ENCODE data around the gene TERC.

Gene TERC

DNA sequence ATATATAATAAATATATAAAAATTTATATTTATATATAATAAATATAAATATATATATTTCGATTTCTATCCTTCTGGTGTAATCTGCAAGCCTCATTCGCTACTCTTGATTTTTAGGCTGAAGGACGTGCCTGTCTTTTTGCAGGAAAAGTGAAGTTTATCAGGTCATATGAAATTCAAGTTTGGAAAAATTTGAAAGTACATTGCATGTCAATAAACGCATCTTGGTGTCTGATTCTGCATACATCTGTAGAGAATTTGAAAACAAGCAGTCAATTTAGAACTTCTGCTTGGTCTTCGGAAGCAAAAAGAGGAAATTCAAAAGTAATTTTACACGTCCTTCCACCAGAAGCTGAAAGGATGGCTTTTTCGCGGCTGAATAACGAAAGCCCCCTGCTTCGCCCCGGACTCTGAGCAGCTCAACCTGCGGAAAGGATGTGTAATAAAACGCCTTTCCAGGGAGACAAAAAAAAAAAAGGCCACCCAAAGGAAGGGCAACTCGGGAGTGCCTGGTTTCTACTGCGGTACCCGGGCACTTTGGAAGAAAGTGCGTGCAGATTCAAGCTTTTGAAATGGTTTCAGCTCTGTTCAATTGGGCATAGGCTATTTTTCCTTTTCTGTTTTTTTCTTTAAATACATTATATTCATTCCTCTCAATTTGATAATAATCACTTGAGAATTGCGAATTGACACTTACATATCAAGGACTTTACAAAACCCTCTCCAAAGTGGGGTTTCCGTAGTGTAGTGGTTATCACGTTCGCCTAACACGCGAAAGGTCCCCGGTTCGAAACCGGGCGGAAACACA is 6.8 kb upstream of the TERC start:
- no CpG with 5 or more reads among the region's 27 CpGs for WGBS (ENCODE audit: insufficient coverage, insufficient read length)
- H3K36me3 ChIP-seq (ENCODE audit: control insufficient read depth, insufficient read depth, low read length), result no peaks in the 10 kb centered on the region
- peak; percentile 33 for DNase-seq (ENCODE audit: low read depth, low spot score)
- H3K4me1 ChIP-seq (ENCODE audit: control insufficient read depth, insufficient read depth, low read length), result no peaks in the 10 kb centered on the region
- H3K27me3 ChIP-seq (ENCODE audit: control insufficient read depth, insufficient read depth, low read length), result no peaks in the 10 kb centered on the region
- peak overlapping the region; percentile 70; the same call in 1 of the 2 replicates for H3K4me3 ChIP-seq (ENCODE audit: low read length)
- no peak overlapping the region for H3K27ac ChIP-seq (ENCODE audit: low read length)
- H3K9me3 ChIP-seq (ENCODE audit: control insufficient read depth, insufficient read depth, low read length), result no peaks in the 10 kb centered on the region

DNA sequence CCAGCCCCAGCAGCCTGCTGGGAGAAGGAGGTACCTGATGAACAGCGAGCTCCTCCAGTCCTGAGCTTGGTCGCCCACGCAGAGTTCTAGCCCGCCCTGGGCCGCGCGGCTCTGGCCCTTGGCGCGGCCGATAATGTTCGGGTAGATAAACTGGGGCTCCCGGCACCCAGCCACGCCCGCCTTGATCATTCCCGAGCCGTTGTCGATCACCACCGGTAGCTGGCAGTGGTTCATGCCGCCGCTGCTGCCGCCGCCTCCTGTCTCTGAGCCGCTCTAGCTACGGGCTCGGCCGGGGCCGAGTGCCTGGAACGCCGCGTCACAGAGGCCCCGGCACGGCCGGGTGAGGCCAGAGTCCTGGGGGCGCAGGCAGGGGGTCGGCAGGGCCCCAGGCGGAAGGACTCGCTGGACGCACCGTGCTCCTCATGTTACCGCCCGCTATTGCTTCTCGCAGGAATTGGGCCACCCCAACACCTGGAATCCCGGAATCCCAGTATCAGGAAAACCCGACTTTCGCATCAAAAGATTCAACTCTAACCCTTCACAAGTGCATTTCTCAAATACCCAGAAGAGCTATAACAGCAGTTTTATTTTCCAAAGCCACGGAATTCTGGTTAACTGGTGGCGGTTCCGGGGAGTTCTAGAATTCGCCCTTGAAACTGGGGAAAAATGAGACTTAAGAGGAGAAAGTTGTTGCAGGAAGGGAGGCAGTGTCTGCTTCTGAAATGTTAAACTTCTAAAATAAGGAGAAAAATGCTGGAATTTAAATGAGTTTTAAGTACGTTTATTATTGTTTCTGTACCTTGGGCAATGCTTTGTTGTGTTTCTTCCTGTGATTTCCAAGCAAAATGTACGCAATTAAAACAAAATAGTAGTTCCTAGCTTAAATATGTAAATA is 4.7 kb upstream of the TERC start, which contains the start of gene ACTRT3:
TSS of gene ACTRT3 (minus strand) at position 275 of the 895 bp plus-strand sequence. CDS start at position 234, 41 bp downstream.
- no CpG with 5 or more reads among the region's 51 CpGs for WGBS (ENCODE audit: insufficient coverage, insufficient read length)
- H3K27ac ChIP-seq (ENCODE audit: low read length), result no peak within 1 kb of the TSS
- no peaks in the 10 kb centered on the region for H3K9me3 ChIP-seq (ENCODE audit: control insufficient read depth, insufficient read depth, low read length)
- H3K4me3 ChIP-seq (ENCODE audit: low read length), result peak within 1 kb of the TSS; percentile 55; the same call in 1 of the 2 replicates
- no peaks in the 10 kb centered on the region for H3K36me3 ChIP-seq (ENCODE audit: control insufficient read depth, insufficient read depth, low read length)
- no peaks in the 10 kb centered on the region for H3K4me1 ChIP-seq (ENCODE audit: control insufficient read depth, insufficient read depth, low read length)
- no peaks in the 10 kb centered on the region for H3K27me3 ChIP-seq (ENCODE audit: control insufficient read depth, insufficient read depth, low read length)
- peak; percentile 45 for DNase-seq (ENCODE audit: low read depth, low spot score)

DNA sequence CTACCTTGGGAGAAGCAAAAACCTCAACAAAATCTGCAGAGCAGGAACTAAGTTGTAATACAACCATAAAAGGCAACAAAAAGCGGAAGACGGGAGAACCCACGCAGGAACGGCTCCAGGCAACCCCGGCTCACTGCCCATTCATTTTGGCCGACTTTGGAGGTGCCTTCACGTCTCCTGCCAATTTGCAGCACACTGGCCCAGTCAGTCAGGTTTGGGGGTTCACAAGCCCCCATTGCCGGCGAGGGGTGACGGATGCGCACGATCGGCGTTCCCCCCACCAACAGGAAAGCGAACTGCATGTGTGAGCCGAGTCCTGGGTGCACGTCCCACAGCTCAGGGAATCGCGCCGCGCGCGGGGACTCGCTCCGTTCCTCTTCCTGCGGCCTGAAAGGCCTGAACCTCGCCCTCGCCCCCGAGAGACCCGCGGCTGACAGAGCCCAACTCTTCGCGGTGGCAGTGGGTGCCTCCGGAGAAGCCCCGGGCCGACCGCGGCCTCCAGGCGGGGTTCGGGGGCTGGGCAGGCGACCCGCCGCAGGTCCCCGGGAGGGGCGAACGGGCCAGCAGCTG is 463 bp downstream of the TERC start:
- Histone ChIP-seq H3K36me3 (ENCODE audit: control insufficient read depth, insufficient read depth, low read length) (no peaks in the 10 kb centered on the region), H3K27me3 (ENCODE audit: control insufficient read depth, insufficient read depth, low read length) (no peaks in the 10 kb centered on the region), H3K27ac (ENCODE audit: low read length) (no peak overlapping the region), H3K4me1 (ENCODE audit: control insufficient read depth, insufficient read depth, low read length) (no peaks in the 10 kb centered on the region), H3K4me3 (ENCODE audit: low read length) (peak overlapping the region; percentile 95), H3K9me3 (ENCODE audit: control insufficient read depth, insufficient read depth, low read length) (no peaks in the 10 kb centered on the region)
- DNase-seq (ENCODE audit: low read depth, low spot score), result no peak
- no CpG with 5 or more reads among the region's 46 CpGs for WGBS (ENCODE audit: insufficient coverage, insufficient read length)

DNA sequence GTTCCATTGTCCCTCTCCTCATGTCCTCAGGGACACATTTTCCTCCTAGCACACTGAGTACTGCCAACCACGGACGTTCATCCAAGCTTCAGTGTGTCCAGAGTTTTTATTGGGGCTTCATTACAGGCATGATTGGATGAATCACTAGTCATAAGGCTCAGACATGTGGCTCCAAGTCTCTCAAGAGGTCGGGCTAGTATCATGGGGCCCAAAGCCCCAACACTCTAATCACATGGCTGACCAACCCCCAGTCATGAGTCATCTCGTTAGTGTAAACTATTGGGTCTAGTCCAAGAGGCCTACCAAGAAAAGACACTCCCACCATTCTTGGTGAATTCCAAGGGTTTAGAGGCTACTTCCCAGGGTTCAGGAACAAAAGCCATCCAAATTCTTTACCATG is 4.4 kb downstream of the TERC start:
- no peak overlapping the region for H3K4me3 ChIP-seq (ENCODE audit: low read length)
- H3K9me3 ChIP-seq (ENCODE audit: control insufficient read depth, insufficient read depth, low read length), result no peaks in the 10 kb centered on the region
- H3K4me1 ChIP-seq (ENCODE audit: control insufficient read depth, insufficient read depth, low read length), result no peaks in the 10 kb centered on the region
- no peak for DNase-seq (ENCODE audit: low read depth, low spot score)
- H3K36me3 ChIP-seq (ENCODE audit: control insufficient read depth, insufficient read depth, low read length), result no peaks in the 10 kb centered on the region
- H3K27me3 ChIP-seq (ENCODE audit: control insufficient read depth, insufficient read depth, low read length), result no peaks in the 10 kb centered on the region
- no peak overlapping the region for H3K27ac ChIP-seq (ENCODE audit: low read length)
- WGBS (ENCODE audit: insufficient coverage, insufficient read length), result no CpG with 5 or more reads among the region's 4 CpGs

DNA sequence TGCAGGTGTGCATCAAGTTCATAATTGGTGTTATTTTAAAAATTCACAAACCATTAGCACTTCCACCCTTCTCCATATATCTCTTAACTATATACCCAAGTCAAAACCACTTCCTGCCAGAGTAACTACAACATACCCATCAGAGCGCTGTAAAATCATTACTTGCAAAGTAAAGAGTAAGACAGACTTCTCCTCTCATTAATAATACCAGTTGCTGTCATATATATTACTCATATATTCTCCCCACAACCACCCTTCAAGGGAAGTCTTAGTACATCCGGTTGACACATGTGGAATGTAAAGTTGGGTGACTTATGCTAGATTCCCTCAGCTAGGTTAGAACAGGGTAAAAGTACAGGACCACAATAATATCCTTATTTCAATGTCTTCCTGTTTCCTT is 5.6 kb downstream of the TERC start:
- 100% methylated on average over 1 of the region's 2 CpGs for WGBS (ENCODE audit: insufficient coverage, insufficient read length)

DNA sequence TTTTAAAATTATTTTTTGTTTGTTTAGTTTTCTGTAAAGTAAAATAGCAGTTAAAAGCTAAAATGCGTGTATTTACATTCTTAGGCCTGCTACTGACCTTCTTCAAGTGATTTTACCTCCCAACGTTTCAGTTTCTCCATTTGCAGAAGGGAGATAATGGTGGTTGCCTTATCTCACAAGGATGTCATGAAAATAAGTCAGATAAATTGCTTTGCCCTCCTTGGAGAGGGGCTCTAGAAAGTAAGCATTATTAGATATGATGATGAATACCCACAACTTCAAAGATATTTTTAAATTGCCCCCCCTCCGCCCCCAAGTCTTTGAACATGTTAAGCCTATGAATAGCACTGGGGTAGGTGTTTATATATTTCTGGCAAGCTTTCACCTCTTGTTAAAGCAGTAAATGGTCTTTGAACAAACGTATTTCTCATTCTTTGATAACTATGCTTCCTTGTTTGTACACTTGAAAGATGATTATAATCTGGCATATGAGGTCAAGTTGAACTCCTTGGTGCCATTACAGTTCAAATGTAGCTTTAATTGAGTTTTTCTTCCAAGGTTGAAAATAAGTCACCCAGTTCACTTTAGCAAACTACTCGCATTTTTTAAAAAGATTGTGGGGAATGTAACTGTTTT is 6.4 kb downstream of the TERC start:
- no peaks in the 10 kb centered on the region for H3K4me1 ChIP-seq (ENCODE audit: control insufficient read depth, insufficient read depth, low read length)
- no peaks in the 10 kb centered on the region for H3K27me3 ChIP-seq (ENCODE audit: control insufficient read depth, insufficient read depth, low read length)
- H3K4me3 ChIP-seq (ENCODE audit: low read length), result no peak overlapping the region
- no peak overlapping the region for H3K27ac ChIP-seq (ENCODE audit: low read length)
- DNase-seq (ENCODE audit: low read depth, low spot score), result no peak
- H3K9me3 ChIP-seq (ENCODE audit: control insufficient read depth, insufficient read depth, low read length), result no peaks in the 10 kb centered on the region
- no peaks in the 10 kb centered on the region for H3K36me3 ChIP-seq (ENCODE audit: control insufficient read depth, insufficient read depth, low read length)
- WGBS (ENCODE audit: insufficient coverage, insufficient read length), result 100% methylated on average over 1 of the region's 5 CpGs

More for the DNA sequence above, 5.6 kb downstream of the TERC start:
- no peaks in the 10 kb centered on the region for H3K4me1 ChIP-seq (ENCODE audit: control insufficient read depth, insufficient read depth, low read length)
- no peak overlapping the region for H3K27ac ChIP-seq (ENCODE audit: low read length)
- no peaks in the 10 kb centered on the region for H3K9me3 ChIP-seq (ENCODE audit: control insufficient read depth, insufficient read depth, low read length)
- no peaks in the 10 kb centered on the region for H3K36me3 ChIP-seq (ENCODE audit: control insufficient read depth, insufficient read depth, low read length)
- no peaks in the 10 kb centered on the region for H3K27me3 ChIP-seq (ENCODE audit: control insufficient read depth, insufficient read depth, low read length)
- H3K4me3 ChIP-seq (ENCODE audit: low read length), result no peak overlapping the region
- no peak for DNase-seq (ENCODE audit: low read depth, low spot score)

DNA sequence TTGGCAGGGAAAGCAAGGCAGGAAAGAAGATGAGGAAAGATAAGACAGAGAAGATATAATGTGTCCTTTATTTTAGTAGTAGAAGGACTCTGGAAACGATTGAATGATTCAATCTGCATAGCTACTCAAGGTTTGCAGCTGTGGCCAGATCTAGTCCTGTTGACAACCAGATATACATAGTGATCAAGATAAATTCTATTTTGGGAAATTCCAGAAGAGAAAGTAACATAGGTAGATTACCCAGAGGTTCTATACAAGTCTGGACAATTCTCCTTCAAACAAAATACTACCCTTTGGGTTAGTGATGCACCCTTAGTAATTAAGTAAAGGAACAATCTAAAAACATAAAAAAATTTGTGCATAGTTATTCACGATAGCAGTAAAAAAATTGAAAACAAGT is 9.4 kb downstream of the TERC start:
- H3K9me3 ChIP-seq (ENCODE audit: control insufficient read depth, insufficient read depth, low read length), result no peaks in the 10 kb centered on the region
- H3K4me3 ChIP-seq (ENCODE audit: low read length), result no peak overlapping the region
- H3K27ac ChIP-seq (ENCODE audit: low read length), result no peak overlapping the region
- no peaks in the 10 kb centered on the region for H3K4me1 ChIP-seq (ENCODE audit: control insufficient read depth, insufficient read depth, low read length)
- no peaks in the 10 kb centered on the region for H3K36me3 ChIP-seq (ENCODE audit: control insufficient read depth, insufficient read depth, low read length)
- no peak for DNase-seq (ENCODE audit: low read depth, low spot score)
- H3K27me3 ChIP-seq (ENCODE audit: control insufficient read depth, insufficient read depth, low read length), result no peaks in the 10 kb centered on the region
- no CpG with 5 or more reads among the region's 2 CpGs for WGBS (ENCODE audit: insufficient coverage, insufficient read length)

DNA sequence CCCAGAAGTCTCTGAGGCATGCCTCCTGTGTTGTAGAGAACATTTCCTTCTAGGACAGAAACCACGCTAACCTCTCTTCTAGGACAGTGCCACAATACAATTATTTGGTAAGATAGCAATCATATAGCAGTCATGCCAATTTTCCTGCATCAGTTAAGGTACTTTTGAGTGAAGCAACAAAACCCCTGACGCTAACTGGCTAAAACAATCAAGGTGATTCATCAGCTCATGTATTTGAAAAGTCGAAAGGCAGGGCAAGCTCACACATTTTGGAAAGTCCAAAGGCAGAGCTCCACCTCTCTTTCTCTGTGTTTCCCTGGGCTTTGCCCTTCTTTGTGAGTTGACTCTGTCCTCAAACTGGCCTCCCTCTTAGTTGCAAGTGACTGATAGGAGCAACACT is 10.1 kb downstream of the TERC start:
- H3K27ac ChIP-seq (ENCODE audit: low read length), result no peak overlapping the region
- no peaks in the 10 kb centered on the region for H3K9me3 ChIP-seq (ENCODE audit: control insufficient read depth, insufficient read depth, low read length)
- no peak overlapping the region for H3K4me3 ChIP-seq (ENCODE audit: low read length)
- WGBS (ENCODE audit: insufficient coverage, insufficient read length), result no CpG with 5 or more reads among the region's 3 CpGs
- H3K36me3 ChIP-seq (ENCODE audit: control insufficient read depth, insufficient read depth, low read length), result no peaks in the 10 kb centered on the region
- H3K4me1 ChIP-seq (ENCODE audit: control insufficient read depth, insufficient read depth, low read length), result no peaks in the 10 kb centered on the region
- DNase-seq (ENCODE audit: low read depth, low spot score), result no peak
- no peaks in the 10 kb centered on the region for H3K27me3 ChIP-seq (ENCODE audit: control insufficient read depth, insufficient read depth, low read length)

DNA sequence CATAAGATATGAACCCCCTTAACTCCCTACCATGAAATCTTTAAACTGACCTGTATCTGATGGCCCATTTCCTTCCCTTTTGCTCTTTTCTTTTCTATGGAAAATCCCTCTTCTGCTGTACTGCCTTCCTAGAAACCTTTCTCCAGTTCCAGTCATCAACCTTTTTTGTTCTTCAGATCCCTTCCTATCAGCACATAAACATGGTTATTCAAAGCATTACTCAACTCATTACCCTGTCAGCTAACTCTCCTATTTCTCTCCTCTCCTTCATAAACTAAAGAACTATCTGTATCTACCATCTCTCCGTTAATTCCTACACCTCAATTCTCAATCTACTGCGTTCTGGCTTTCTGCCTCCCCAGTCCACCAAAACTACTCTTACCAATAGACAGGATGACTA is 13.0 kb downstream of the TERC start:
- 100% methylated on average over 2 of the region's 2 CpGs for WGBS (ENCODE audit: insufficient coverage, insufficient read length)

DNA sequence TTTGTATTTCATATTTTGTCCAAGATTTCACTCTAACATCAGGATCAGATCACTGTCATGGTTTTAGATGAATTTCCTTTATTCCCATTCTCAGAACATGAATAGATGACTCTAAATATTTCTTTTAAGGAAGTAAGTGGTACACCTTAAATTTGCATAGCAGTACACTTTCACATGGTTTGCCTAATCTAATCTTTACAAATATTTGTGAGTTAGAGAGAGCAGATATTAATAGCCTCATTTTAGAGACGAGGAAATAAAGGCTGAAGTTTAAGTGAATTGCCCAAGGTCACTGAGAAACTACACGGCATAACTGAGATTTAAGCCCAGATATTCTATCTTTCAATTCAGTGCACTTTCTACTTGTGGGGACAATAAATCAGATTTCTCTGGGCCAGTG is 14.2 kb downstream of the TERC start:
- no peak for DNase-seq (ENCODE audit: low read depth, low spot score)
- WGBS (ENCODE audit: insufficient coverage, insufficient read length), result no CpG with 5 or more reads among the region's 2 CpGs
- Histone ChIP-seq H3K27ac (ENCODE audit: low read length) (no peak overlapping the region), H3K27me3 (ENCODE audit: control insufficient read depth, insufficient read depth, low read length) (no peaks in the 10 kb centered on the region), H3K9me3 (ENCODE audit: control insufficient read depth, insufficient read depth, low read length) (no peaks in the 10 kb centered on the region), H3K36me3 (ENCODE audit: control insufficient read depth, insufficient read depth, low read length) (no peaks in the 10 kb centered on the region), H3K4me3 (ENCODE audit: low read length) (no peak overlapping the region), H3K4me1 (ENCODE audit: control insufficient read depth, insufficient read depth, low read length) (no peaks in the 10 kb centered on the region)

More for the DNA sequence above, 13.0 kb downstream of the TERC start:
- H3K9me3 ChIP-seq (ENCODE audit: control insufficient read depth, insufficient read depth, low read length), result no peaks in the 10 kb centered on the region
- no peak for DNase-seq (ENCODE audit: low read depth, low spot score)
- no peaks in the 10 kb centered on the region for H3K4me1 ChIP-seq (ENCODE audit: control insufficient read depth, insufficient read depth, low read length)
- H3K27me3 ChIP-seq (ENCODE audit: control insufficient read depth, insufficient read depth, low read length), result no peaks in the 10 kb centered on the region
- no peaks in the 10 kb centered on the region for H3K36me3 ChIP-seq (ENCODE audit: control insufficient read depth, insufficient read depth, low read length)
- no peak overlapping the region for H3K27ac ChIP-seq (ENCODE audit: low read length)
- H3K4me3 ChIP-seq (ENCODE audit: low read length), result no peak overlapping the region
